ENCODE results near the gene PATL2. TPM values are rescaled to one million over a fixed set of nuclear protein-coding genes. Genes with fewer than 3 reads are reported as not detected.
A peak's percentile ranks its signal among the peaks of the same experiment; 100 is the strongest.

Gene PATL2
- total RNA-seq, 4 donors from 2014 or later: 3.0 to 40.0 (median 4.4) TPM

DNA sequence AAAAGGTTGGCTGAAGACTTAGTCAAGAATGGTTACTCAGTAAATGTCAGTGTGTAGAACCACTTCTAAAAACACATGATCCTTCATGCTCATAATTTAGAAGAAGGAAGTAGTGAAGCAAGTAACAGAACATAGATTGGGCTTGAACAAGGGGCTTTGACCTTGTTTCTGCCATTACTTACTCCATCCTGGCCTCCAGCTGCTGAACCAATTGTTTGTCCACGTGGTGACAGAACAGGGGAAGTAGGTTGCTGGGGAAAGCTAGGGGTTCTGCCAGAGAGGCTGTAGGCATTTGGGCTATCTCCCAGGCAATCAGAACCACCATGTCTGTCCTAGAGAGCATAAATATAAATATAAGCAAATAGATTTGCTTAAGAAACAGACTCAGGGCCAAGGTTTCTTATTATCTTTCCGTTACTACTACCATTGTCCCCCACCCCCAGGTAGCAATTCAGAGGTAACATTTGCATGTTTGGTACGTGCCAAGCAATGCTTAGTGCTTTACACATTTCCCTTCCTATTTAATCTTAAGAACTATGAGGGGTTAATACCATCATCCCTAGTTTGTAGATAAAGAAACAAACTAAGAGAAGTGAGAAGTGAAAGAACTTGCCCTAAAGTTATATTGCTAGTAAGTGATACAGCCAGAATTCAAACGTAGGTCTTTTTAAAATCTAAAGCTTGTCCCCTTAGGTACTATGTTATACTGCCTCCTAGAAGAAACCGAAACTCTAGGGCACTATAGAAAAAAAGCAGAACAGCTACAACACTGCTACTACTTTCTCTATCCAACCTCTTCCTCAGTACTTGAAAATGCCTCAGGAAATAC, 44.7 kb downstream of the PATL2 start:
- intact Hi-C loops (cut with DNase I; ENCODE audit: low total_unique reads): no loop called here
- DNase-seq: no peak

GRCh38 chr15:44663410-44664308, 47.5 kb downstream of the PATL2 start, which contains the start of gene SPG11:
TSS of gene SPG11 (minus strand) at chr15:44663662. CDS start at chr15:44663647, 15 bp downstream.
- TF ChIP-seq CTCF (IDR thresholded peaks at IDR 0.05) (peak; percentile 92 to 99 (median 97)), EP300 (IDR thresholded peaks at IDR 0.05; ENCODE audit: low read depth) (peak; percentile 20), POLR2A (IDR thresholded peaks at IDR 0.05) (peak; percentile 96), POLR2AphosphoS5 (IDR thresholded peaks at IDR 0.05) (peak; percentile 95 to 99 (median 99))
- peaks cover 19 to 28% (median 21%) of the 10 kb centered on the region in 4 donors for H3K4me1 ChIP-seq
- peak; percentile 99 for DNase-seq
- intact Hi-C loops (cut with DNase I; ENCODE audit: low total_unique reads): loop anchor here (1.0 kb wide), 1 partner anchor 75 kb away; no protein-coding TSS in a partner anchor
- H3K27ac ChIP-seq: peak within 1 kb of the TSS; percentile 98 to 100 (median 99)
- peaks cover 0 to 15% (median 6%) of the 10 kb centered on the region in 4 donors for H3K36me3 ChIP-seq
- no peaks in the 10 kb centered on the region for H3K9me3 ChIP-seq
- peak within 1 kb of the TSS; percentile 90 to 97 (median 93) for H3K4me3 ChIP-seq
- in situ Hi-C loops (cut with MboI; ENCODE audit: low pct_ligation_motif_present in 1 of 4, low pct_unique_long_range_greater_than_20kb in 1 of 4, low sequenced_read_pairs in 3 of 4): loop anchor here (5.0 to 10.0 kb wide), 2 partner anchors 71 to 74 kb away; partner anchors contain the start of gene TRIM69 (in 4 of the 4)
- no peaks in the 10 kb centered on the region for H3K27me3 ChIP-seq
- 9 to 79% methylated on average over 5 to 40 of the region's 53 CpGs for WGBS, 2 donors (ENCODE audit: low coverage in 1 of 2)

More for the DNA sequence above, 44.7 kb downstream of the PATL2 start:
- Histone ChIP-seq H3K27ac (peak overlapping the region in 2 of 4 donors; percentile 14 to 49), H3K4me1 (peaks cover 14 to 21% (median 16%) of the 10 kb centered on the region in 4 donors), H3K4me3 (no peak overlapping the region), H3K9me3 (no peaks in the 10 kb centered on the region), H3K27me3 (no peaks in the 10 kb centered on the region), H3K36me3 (no peaks in the 10 kb centered on the region)
- TF ChIP-seq CTCF (IDR thresholded peaks at IDR 0.05) (no peak), POLR2AphosphoS5 (IDR thresholded peaks at IDR 0.05) (no peak), POLR2A (IDR thresholded peaks at IDR 0.05) (no peak), EP300 (IDR thresholded peaks at IDR 0.05; ENCODE audit: low read depth) (no peak)
- in situ Hi-C loops (cut with MboI; ENCODE audit: low pct_ligation_motif_present in 1 of 4, low pct_unique_long_range_greater_than_20kb in 1 of 4, low sequenced_read_pairs in 3 of 4): loop anchor here in 3 of 4 donors (10.0 kb wide), 1 partner anchor 68 kb away; the partner anchor contains the start of gene TRIM69 (in 3 of the 3)
- WGBS, 2 donors (ENCODE audit: low coverage in 1 of 2): 48 to 49% methylated on average over 3 to 5 of the region's 5 CpGs

DNA sequence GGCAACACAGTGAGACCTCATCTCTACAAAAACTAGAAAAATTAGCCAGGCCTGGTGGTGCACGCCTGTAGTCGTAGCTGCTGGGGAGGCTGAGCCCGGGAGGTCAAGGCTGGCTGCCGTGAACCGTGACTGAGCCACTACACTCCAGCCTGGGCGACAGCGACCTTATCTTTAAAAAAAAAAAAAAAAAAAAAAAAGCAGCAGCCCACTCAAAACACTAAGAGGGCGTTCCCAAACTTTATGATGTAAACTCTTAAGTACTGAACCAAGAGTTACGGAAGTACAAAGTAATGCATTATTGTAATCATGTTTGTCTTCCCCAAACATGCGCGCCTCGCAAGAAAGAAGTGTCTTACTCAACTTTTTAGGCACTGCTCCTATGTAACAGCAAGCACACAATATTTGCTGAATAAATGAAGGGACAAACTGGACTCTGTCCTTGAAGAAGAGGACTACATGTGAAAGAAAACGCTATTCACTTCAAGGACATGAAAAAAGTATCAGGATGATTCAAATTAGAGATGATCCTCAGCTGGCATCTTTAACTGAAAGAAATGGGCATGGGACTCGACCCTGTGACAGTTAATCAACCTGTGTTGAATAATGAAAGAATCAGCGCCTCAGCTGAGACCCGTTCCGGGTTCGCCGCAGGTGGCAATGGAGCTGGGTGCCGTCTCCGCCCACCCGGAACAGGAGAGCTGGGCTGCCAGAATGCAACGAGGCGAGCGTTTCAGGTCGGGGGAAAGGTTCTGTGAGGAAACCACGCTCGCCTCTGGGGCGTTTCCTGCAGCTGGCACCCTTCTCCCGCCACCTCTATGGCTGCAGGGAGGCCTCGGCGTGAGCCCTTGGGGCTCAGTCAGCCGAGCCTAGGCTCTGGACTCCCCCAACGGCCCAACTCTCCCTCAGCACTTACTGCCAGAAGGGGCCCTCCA, 48.4 kb downstream of the PATL2 start:
- H3K9me3 ChIP-seq: no peaks in the 10 kb centered on the region
- peak; percentile 87 for DNase-seq
- peaks cover 19 to 28% (median 21%) of the 10 kb centered on the region in 4 donors for H3K4me1 ChIP-seq
- intact Hi-C loops (cut with DNase I; ENCODE audit: low total_unique reads): loop anchor here (1.0 kb wide), 1 partner anchor 76 kb away; no protein-coding TSS in a partner anchor
- no peak for TF ChIP-seq POLR2A (IDR thresholded peaks at IDR 0.05)
- TF ChIP-seq EP300 (IDR thresholded peaks at IDR 0.05; ENCODE audit: low read depth): no peak
- no peak for TF ChIP-seq POLR2AphosphoS5 (IDR thresholded peaks at IDR 0.05)
- no peak for TF ChIP-seq CTCF (IDR thresholded peaks at IDR 0.05)
- WGBS, 2 donors (ENCODE audit: low coverage in 1 of 2): 0 to 9% methylated on average over 7 to 28 of the region's 34 CpGs
- peaks cover 0 to 23% (median 11%) of the 10 kb centered on the region in 4 donors for H3K36me3 ChIP-seq
- in situ Hi-C loops (cut with MboI; ENCODE audit: low pct_ligation_motif_present in 1 of 4, low pct_unique_long_range_greater_than_20kb in 1 of 4, low sequenced_read_pairs in 3 of 4): loop anchor here (5.0 to 10.0 kb wide), 2 partner anchors 72 to 75 kb away; partner anchors contain the start of gene TRIM69 (in 4 of the 4)
- peak overlapping the region; percentile 98 to 100 (median 99) for H3K27ac ChIP-seq
- H3K27me3 ChIP-seq: no peaks in the 10 kb centered on the region
- peak overlapping the region; percentile 90 to 97 (median 93) for H3K4me3 ChIP-seq
